Kidney epithelial cell (primary cell): ENCODE data around the gene NUDT2. TPM values are rescaled to one million over a fixed set of nuclear protein-coding genes. Genes with fewer than 3 reads are reported as not detected.
"Not testable (repeated sequence)": the region's sequence is repeated elsewhere in the genome, so short reads cannot be mapped to it uniquely, and the experiment has no call there.

Source experiments
- DNase-seq: peaks from one replicate; pipeline ENCODE4 v3.0.0-alpha.2; 2010; ENCODE audit warnings: low read depth
- H3K27me3 ChIP-seq: 2 replicates; pipeline ENCODE4 v1.6.0; 2011; ENCODE audit warnings: low read length; ENCODE audit not compliant: control insufficient read depth, insufficient read depth
- H3K36me3 ChIP-seq: 2 replicates; pipeline ENCODE4 v1.5.1; 2011; ENCODE audit warnings: low read length; ENCODE audit not compliant: control insufficient read depth, insufficient read depth
- H3K4me3 ChIP-seq: 2 replicates; pipeline ENCODE4 v1.5.1; 2011; ENCODE audit warnings: low read depth, mild to moderate bottlenecking, control low read depth, low read length
- total RNA-seq: library from RNA; depleted of rRNA; stranded (reverse); fragments of >200 nt; gene quantifications from 2 replicates; pipeline ENCODE4 v1.2.3, GENCODE V29; 2015
- TF ChIP-seq, protein P1 (sequence below): IDR thresholded peaks from 2 replicates; pipeline ENCODE4 v1.5.1; 2011; ENCODE audit warnings: mild to moderate bottlenecking, moderate library complexity, low read length, control low read depth, inconsistent platforms; ENCODE audit not compliant: insufficient read depth, poor library complexity, severe bottlenecking

NUDT2 gene
- total RNA-seq, 1 donor from 2014 or later, result 30.0 TPM

DNA sequence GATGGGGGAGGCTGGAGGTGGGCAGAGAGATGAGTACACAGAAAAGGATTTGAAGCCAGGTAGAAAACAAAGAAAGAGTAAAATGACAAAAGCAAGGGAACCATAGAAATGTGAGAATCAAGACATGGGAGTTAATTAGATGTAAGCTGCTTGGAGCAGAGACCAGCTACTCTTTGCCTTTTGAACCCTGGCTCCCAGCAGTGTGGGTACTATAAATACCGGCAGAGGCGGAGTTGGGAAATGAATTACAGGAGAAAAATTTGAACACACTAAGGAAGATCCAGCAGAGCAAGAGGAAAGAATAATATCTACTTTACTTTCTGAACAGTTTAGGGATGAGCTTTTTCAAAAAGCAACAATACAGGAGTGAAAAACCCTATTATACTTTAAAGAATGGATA, 36.8 kb upstream of the NUDT2 start:
- TF ChIP-seq, protein P1, sequence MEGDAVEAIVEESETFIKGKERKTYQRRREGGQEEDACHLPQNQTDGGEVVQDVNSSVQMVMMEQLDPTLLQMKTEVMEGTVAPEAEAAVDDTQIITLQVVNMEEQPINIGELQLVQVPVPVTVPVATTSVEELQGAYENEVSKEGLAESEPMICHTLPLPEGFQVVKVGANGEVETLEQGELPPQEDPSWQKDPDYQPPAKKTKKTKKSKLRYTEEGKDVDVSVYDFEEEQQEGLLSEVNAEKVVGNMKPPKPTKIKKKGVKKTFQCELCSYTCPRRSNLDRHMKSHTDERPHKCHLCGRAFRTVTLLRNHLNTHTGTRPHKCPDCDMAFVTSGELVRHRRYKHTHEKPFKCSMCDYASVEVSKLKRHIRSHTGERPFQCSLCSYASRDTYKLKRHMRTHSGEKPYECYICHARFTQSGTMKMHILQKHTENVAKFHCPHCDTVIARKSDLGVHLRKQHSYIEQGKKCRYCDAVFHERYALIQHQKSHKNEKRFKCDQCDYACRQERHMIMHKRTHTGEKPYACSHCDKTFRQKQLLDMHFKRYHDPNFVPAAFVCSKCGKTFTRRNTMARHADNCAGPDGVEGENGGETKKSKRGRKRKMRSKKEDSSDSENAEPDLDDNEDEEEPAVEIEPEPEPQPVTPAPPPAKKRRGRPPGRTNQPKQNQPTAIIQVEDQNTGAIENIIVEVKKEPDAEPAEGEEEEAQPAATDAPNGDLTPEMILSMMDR, result no peak
- DNase-seq, result no peak

DNA sequence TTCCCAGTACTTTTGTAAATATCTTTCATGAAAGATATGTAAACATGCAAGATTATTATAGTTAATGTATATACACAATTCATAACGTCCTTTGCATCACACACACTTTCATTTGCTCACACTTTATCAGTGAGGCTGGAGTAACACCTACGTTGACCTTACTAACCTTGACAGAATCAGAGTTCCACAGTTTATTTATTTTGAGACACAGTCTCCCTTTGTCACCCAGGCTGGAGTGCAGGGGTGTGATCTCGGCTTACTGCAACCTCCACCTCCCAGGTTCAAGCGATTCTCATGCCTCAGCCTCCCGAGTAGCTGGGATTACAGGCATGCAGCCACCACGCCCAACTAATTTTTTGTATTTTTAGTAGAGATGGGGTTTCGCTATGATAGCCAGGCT, 28.3 kb upstream of the NUDT2 start:
- H3K4me3 ChIP-seq, H3K36me3 ChIP-seq, DNase-seq, H3K27me3 ChIP-seq: not testable (repeated sequence)

More for the DNA sequence above, 36.8 kb upstream of the NUDT2 start:
- no peaks in the 10 kb centered on the region for H3K36me3 ChIP-seq
- no peak overlapping the region for H3K4me3 ChIP-seq
- H3K27me3 ChIP-seq, result no peaks in the 10 kb centered on the region

GRCh38 chr9:34308316-34308715, 21.1 kb upstream of the NUDT2 start:
- not testable (repeated sequence) for H3K4me3 ChIP-seq, H3K27me3 ChIP-seq, DNase-seq, H3K36me3 ChIP-seq

- Histone ChIP-seq H3K36me3 (no peaks in the 10 kb centered on the region), H3K4me3 (no peak overlapping the region)
- DNase-seq, result no peak
Observed at GRCh38 chr9:34310215-34310614, 19.2 kb upstream of the NUDT2 start.

GRCh38 chr9:34311499-34312185, 17.7 kb upstream of the NUDT2 start:
- Histone ChIP-seq H3K36me3 (no peaks in the 10 kb centered on the region), H3K27me3 (no peaks in the 10 kb centered on the region), H3K4me3 (no peak overlapping the region)
- TF ChIP-seq, protein P1, result no peak
- no peak for DNase-seq

More at GRCh38 chr9:34310215-34310614, 19.2 kb upstream of the NUDT2 start:
- TF ChIP-seq, protein P1, result no peak
- H3K27me3 ChIP-seq, result no peaks in the 10 kb centered on the region

GRCh38 chr9:34317436-34317835, 11.9 kb upstream of the NUDT2 start:
- no peak for DNase-seq
- no peak overlapping the region for H3K4me3 ChIP-seq
- TF ChIP-seq, protein P1, result no peak
- H3K27me3 ChIP-seq, result no peaks in the 10 kb centered on the region
- no peaks in the 10 kb centered on the region for H3K36me3 ChIP-seq

- H3K36me3 ChIP-seq, result no peaks in the 10 kb centered on the region
- no peak for DNase-seq
- no peak overlapping the region for H3K4me3 ChIP-seq
- TF ChIP-seq, protein P1, result no peak
- no peaks in the 10 kb centered on the region for H3K27me3 ChIP-seq
Observed at GRCh38 chr9:34318163-34318790, 11.1 kb upstream of the NUDT2 start.
